ENCODE data around the gene ZCCHC14. TPM values are rescaled to one million over a fixed set of nuclear protein-coding genes. Genes with fewer than 3 reads are reported as not detected.

ZCCHC14 gene
- polyA plus RNA-seq, 2 of the 4 experiments (the other 2 are of a cell fraction), result 3.8 to 7.3 TPM

GRCh38 chr16:87472142-87472778 lies 20.6 kb downstream of the ZCCHC14 start:
- WGBS (ENCODE audit: missing lambda C conversion rate), result 91% methylated on average over 15 of the region's 22 CpGs
- FAIRE-seq (no peak), ATAC-seq (no peak), DNase-seq (ENCODE audit: low read depth in 1 of 2, low spot score in 1 of 2) (no peak)
- Histone ChIP-seq H3K4me2 (no peak overlapping the region), H3K9me3 (no peaks in the 10 kb centered on the region), H3K27ac (no peak overlapping the region), H3K4me1 (peaks cover 6% of the 10 kb centered on the region; the same call in 1 of the 3 replicates), H3K4me3 (no peak overlapping the region)
- TF ChIP-seq ELK1 (IDR thresholded peaks at IDR 0.05; ENCODE audit: low read depth, low read length) (no peak), SMC3 (IDR thresholded peaks at IDR 0.05) (no peak), NFE2L2 (conservative IDR thresholded peaks at IDR 0.05; ENCODE audit: low read length) (no peak), TP53 (CRISPR knock-in tag; IDR thresholded peaks at IDR 0.05) (no peak), PHF8 (IDR thresholded peaks at IDR 0.05; ENCODE audit: borderline replicate concordance, low read depth) (no peak), ZFP36 (IDR thresholded peaks at IDR 0.05; ENCODE audit: borderline replicate concordance, partially characterized antibody) (no peak), NPAS2 (CRISPR knock-in tag; IDR thresholded peaks at IDR 0.05; ENCODE audit: borderline replicate concordance) (no peak)
- POLR2A ChIA-PET, result no interaction called here
- CTCF ChIA-PET, result interaction anchor here (1.0 to 2.0 kb wide), 3 partner anchors 11 to 163 kb away, joined by 3 to 4 read pairs (median 4); no protein-coding TSS in a partner anchor

GRCh38 chr16:87471278-87472141 lies 21.3 kb downstream of the ZCCHC14 start:
- Histone ChIP-seq H3K4me3 (no peak overlapping the region), H3K9me3 (no peaks in the 10 kb centered on the region), H3K27ac (no peak overlapping the region), H3K4me1 (peaks cover 6% of the 10 kb centered on the region; the same call in 1 of the 3 replicates), H3K4me2 (no peak overlapping the region)
- ChIA-PET CTCF (interaction anchor here (1.0 to 2.0 kb wide), 3 partner anchors 10 to 165 kb away, joined by 4 read pairs; no protein-coding TSS in a partner anchor), POLR2A (interaction anchor here (1.5 kb wide), 1 partner anchor 10 kb away, joined by 3 read pairs; no protein-coding TSS in a partner anchor)
- ATAC-seq (no peak), FAIRE-seq (no peak), DNase-seq (ENCODE audit: low read depth in 1 of 2, low spot score in 1 of 2) (no peak)
- 94% methylated on average over 12 of the region's 13 CpGs for WGBS (ENCODE audit: missing lambda C conversion rate)
- TF ChIP-seq RARB (CRISPR knock-in tag; IDR thresholded peaks at IDR 0.05), result no peak
- TF ChIP-seq CEBPB (IDR thresholded peaks at IDR 0.05), result no peak
- no peak for TF ChIP-seq TFCP2L1 (CRISPR knock-in tag; IDR thresholded peaks at IDR 0.05)
- no peak for TF ChIP-seq KDM1A (IDR thresholded peaks at IDR 0.05; ENCODE audit: low read depth)
- TF ChIP-seq RNF2 (IDR thresholded peaks at IDR 0.05; ENCODE audit: borderline replicate concordance, low read depth), result no peak
- TF ChIP-seq RAD21 (conservative IDR thresholded peaks at IDR 0.05 in 1 of 2, IDR thresholded peaks at IDR 0.05 in 1 of 2), result no peak
- no peak for TF ChIP-seq ZC3H11A (IDR thresholded peaks at IDR 0.05)
- TF ChIP-seq PBX3 (IDR thresholded peaks at IDR 0.05), result no peak
- no peak for TF ChIP-seq POLR2A (IDR thresholded peaks at IDR 0.05; ENCODE audit: low read length)
- TF ChIP-seq HES2 (IDR thresholded peaks at IDR 0.05), result no peak
- no peak for TF ChIP-seq ZNF302 (CRISPR knock-in tag; IDR thresholded peaks at IDR 0.05)
- no peak for TF ChIP-seq HMGXB4 (CRISPR knock-in tag; IDR thresholded peaks at IDR 0.05; ENCODE audit: borderline replicate concordance)

Data from A549 (cell line).